NCI-H2196 treated with DMSO at 0.1 percent for 48 hours (cell line): Measurements from ENCODE around the gene PPM1B.
"Not testable (repeated sequence)": the region's sequence is repeated elsewhere in the genome, so short reads cannot be mapped to it uniquely, and the experiment has no call there.

Experiments used
- DNase-seq: peaks from one replicate; lab custom pipeline; 2025; ENCODE audit not compliant: unreplicated experiment; lab: John Stamatoyannopoulos, UW

PPM1B gene

GRCh38 chr2:44246840-44247369 is 78.2 kb downstream of the PPM1B start:
- DNase-seq: no peak

- no peak for DNase-seq
Measured at GRCh38 chr2:44247924-44248323, 79.2 kb downstream of the PPM1B start.

- not testable (repeated sequence) for DNase-seq
Measured at GRCh38 chr2:44249269-44249668, 80.6 kb downstream of the PPM1B start.

- DNase-seq: no peak
Measured at GRCh38 chr2:44250376-44250775, 81.7 kb downstream of the PPM1B start.

DNA sequence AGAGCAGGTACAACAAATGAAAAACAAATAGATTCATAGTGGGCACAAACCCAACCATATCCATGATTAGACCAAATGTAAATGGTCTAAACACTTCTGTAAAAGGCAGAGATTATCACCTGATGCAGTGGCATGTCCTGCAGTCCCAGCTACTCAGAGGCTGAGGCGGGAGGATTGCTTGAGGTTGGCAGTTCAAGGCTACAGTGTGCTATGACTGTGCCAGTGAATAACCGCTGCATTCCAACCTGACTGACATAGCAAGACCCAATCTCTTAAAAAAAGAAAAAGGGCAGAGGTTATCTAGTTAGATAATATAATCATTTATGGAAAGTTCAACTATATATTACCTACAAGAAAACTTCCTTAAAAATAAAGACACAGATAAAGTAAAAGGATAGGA is 85.3 kb downstream of the PPM1B start:
- no peak for DNase-seq

DNA sequence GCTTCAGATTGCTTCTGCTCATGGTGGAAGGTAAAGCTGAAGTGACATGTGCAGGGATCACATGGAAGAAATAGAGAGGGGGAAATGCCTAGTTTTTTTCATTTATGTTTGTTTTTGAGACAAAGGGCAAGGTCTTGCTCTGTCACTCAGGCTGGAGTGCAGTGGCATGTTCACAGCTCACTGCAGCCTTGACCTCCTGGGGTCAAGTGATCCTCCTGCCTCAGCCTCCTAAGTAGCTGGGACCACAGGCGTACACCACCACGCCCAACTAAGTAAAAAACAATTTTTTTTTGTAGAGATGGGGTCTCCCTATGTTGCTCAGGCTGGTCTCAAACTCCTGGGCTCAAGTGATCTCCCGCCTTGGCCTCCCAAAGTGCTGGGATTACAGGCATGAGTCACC is 87.0 kb downstream of the PPM1B start:
- not testable (repeated sequence) for DNase-seq

- DNase-seq: not testable (repeated sequence)
Measured at GRCh38 chr2:44257802-44258201, 89.1 kb downstream of the PPM1B start.

- DNase-seq: no peak
Measured at GRCh38 chr2:44267269-44267795, 98.7 kb downstream of the PPM1B start.

- DNase-seq: no peak
Measured at GRCh38 chr2:44267796-44268648, 99.3 kb downstream of the PPM1B start.

DNA sequence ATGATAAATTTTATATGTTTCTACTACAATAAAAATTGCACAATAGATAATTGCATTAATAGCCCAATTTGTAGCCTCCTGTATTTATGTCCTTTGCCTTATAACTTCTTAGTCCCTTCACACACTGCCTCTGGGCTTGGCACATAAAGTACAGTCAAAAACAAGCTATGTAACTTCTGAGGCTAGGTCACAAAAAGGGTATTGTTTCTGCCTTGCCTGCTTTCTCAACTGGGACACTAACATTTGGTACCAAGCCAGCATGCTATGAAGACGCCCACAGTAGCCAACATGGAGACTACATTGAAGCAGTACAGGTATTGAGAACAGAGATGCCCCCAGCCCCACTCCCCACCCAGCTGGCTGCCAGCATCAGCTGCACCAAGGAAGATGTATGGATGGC is 101.2 kb downstream of the PPM1B start:
- no peak for DNase-seq

GRCh38 chr2:44271296-44271695 is 102.6 kb downstream of the PPM1B start:
- DNase-seq: no peak

GRCh38 chr2:44273076-44273475 is 104.4 kb downstream of the PPM1B start:
- DNase-seq: no peak

DNA sequence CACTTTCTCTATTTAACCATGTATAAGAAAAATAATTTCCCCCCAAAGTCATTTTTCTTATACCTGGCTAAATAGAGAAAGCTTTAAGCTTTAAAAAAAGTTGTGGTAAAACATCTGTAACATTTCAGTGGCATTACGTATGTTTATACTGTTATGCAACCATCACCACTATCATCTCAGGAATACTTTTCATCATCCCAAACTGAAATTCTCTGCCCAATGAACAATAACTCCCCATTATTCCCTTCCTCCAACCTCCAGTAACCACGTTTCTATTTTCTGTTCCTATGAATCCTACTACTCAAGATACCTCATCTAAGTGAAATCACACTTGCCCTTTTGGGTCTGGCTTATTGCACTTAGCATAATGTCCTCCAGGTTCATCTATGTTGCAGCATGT is 104.9 kb downstream of the PPM1B start:
- DNase-seq: no peak

DNA sequence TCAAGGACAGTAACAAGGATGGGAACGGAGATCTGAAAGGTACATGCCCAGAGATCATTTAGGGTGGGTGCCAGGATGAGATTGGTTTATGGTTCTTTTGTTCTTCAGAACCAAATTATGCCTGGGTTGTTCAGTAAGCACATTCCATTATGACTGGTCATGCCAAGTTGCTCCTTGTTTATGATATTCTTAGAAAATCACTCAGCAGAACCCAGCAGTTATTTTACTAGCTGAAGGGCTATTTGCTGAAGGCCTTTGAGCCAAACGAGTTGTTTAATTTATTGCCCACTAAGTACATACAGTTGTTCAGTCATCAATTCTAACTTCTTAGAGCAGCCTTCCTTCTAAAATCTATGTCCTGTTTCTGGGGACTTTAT is 107.2 kb downstream of the PPM1B start:
- no peak for DNase-seq

DNA sequence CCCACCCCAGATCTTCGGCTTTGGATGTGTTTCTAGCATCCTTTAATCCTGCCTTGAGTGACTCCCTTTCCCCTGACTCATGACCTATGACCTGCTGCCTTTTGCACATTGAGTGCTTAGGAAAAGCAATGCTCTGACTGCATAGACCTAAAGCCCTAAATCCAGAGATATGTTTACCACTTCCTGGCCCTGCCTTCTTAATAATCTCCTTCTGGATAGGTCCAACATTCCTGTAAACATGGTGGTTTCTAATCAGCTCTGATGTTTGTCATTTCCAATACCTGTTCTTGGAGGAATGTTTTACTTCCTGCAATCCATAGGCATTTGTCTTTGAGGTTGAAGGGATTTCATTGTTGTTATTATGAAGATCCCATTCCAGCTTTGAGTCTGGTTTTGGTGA is 108.9 kb downstream of the PPM1B start:
- no peak for DNase-seq

GRCh38 chr2:44280869-44281268 is 112.2 kb downstream of the PPM1B start:
- no peak for DNase-seq
